Mesendoderm (in vitro differentiated cells): ENCODE results near the gene TAC1. TPM values are rescaled to one million over a fixed set of nuclear protein-coding genes. Genes with fewer than 3 reads are reported as not detected.

ENCODE experiments used
- DNase-seq: peaks from one replicate; pipeline ENCODE4 v3.0.0; 2013
- H2AK5ac ChIP-seq: 2 replicates; pipeline ENCODE4 v1.6.1; 2013; ENCODE audit warnings: low read length, inconsistent platforms
- H2BK120ac ChIP-seq: 2 replicates; pipeline ENCODE4 v1.6.1; 2013; ENCODE audit warnings: low read depth, mild to moderate bottlenecking, low read length, moderate library complexity, mixed read lengths
- H2BK15ac ChIP-seq: replicated peaks from 2 replicates; pipeline ENCODE4 v1.6.1; 2013; ENCODE audit warnings: low read depth, mild to moderate bottlenecking, moderate library complexity
- H2BK5ac ChIP-seq: 2 replicates; pipeline ENCODE4 v1.6.1; 2013; ENCODE audit warnings: low read length, inconsistent platforms
- H3K18ac ChIP-seq: 2 replicates; pipeline ENCODE4 v1.6.1; 2013; ENCODE audit warnings: mild to moderate bottlenecking, low read length, mixed read lengths
- H3K23ac ChIP-seq: one replicate; pipeline ENCODE4 v1.6.1; 2013; ENCODE audit warnings: low read length
- H3K27ac ChIP-seq: 2 replicates; pipeline ENCODE4 v1.5.1; 2013; ENCODE audit warnings: low read depth, mild to moderate bottlenecking, inconsistent platforms, low read length, moderate library complexity
- H3K27me3 ChIP-seq: 2 replicates; pipeline ENCODE4 v1.6.1; 2013; ENCODE audit warnings: low read length, control low read depth, mild to moderate bottlenecking, inconsistent platforms; ENCODE audit not compliant: insufficient read depth, poor library complexity
- H3K36me3 ChIP-seq: 2 replicates; pipeline ENCODE4 v1.6.1; 2013; ENCODE audit warnings: low read length, inconsistent platforms; ENCODE audit not compliant: control insufficient read depth, insufficient read depth
- H3K4ac ChIP-seq: one replicate; pipeline ENCODE4 v1.6.1; 2013; ENCODE audit warnings: low read depth, mild to moderate bottlenecking, low read length, moderate library complexity
- H3K4me1 ChIP-seq: 2 replicates; pipeline ENCODE4 v1.6.1; 2013; ENCODE audit warnings: low read depth, low read length, inconsistent platforms; ENCODE audit not compliant: control insufficient read depth
- H3K4me2 ChIP-seq: 2 replicates; pipeline ENCODE4 v1.6.1; 2013; ENCODE audit warnings: low read length
- H3K4me3 ChIP-seq: 2 replicates; pipeline ENCODE4 v1.5.1; 2013; ENCODE audit warnings: mild to moderate bottlenecking, low read length
- H3K56ac ChIP-seq: one replicate; pipeline ENCODE4 v1.6.1; 2013; ENCODE audit warnings: low read length
- H3K79me1 ChIP-seq: 2 replicates; pipeline ENCODE4 v1.6.1; 2013; ENCODE audit warnings: low read length, inconsistent platforms
- H3K79me2 ChIP-seq: 2 replicates; pipeline ENCODE4 v1.6.1; 2013; ENCODE audit warnings: mild to moderate bottlenecking, low read length; ENCODE audit not compliant: control insufficient read depth, insufficient read depth
- H3K9ac ChIP-seq: 2 replicates; pipeline ENCODE4 v1.6.1; 2013; ENCODE audit warnings: low read length, inconsistent platforms
- H4K5ac ChIP-seq: one replicate; pipeline ENCODE4 v1.6.1; 2013; ENCODE audit warnings: low read length
- H4K8ac ChIP-seq: one replicate; pipeline ENCODE4 v1.6.1; 2013; ENCODE audit warnings: low read depth, mild to moderate bottlenecking, control low read depth, low read length, moderate library complexity
- WGBS: extraction: QIAGEN DNeasy Blood & Tissue Kit; methylation state at CpG from one replicate; pipeline ENCODE4 v1.1.7; 2013; ENCODE audit warnings: low lambda C conversion rate, missing lambda C conversion rate; ENCODE audit not compliant: insufficient coverage; ENCODE audit errors: extremely low coverage; 5-methylcytosine and 5-hydroxymethylcytosine counted together
- polyA plus RNA-seq, 2 experiments: library from polyadenylated mRNA; stranded (reverse); fragments of 200-250 nt; gene quantifications; one replicate each; pipeline ENCODE4 v1.2.3, GENCODE V29; 2013

The TAC1 gene, protein sequence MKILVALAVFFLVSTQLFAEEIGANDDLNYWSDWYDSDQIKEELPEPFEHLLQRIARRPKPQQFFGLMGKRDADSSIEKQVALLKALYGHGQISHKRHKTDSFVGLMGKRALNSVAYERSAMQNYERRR
- 8.4 TPM for polyA plus RNA-seq (2013, experiment 1 of 2)
- 9.7 TPM for polyA plus RNA-seq (2013, experiment 2 of 2)

DNA sequence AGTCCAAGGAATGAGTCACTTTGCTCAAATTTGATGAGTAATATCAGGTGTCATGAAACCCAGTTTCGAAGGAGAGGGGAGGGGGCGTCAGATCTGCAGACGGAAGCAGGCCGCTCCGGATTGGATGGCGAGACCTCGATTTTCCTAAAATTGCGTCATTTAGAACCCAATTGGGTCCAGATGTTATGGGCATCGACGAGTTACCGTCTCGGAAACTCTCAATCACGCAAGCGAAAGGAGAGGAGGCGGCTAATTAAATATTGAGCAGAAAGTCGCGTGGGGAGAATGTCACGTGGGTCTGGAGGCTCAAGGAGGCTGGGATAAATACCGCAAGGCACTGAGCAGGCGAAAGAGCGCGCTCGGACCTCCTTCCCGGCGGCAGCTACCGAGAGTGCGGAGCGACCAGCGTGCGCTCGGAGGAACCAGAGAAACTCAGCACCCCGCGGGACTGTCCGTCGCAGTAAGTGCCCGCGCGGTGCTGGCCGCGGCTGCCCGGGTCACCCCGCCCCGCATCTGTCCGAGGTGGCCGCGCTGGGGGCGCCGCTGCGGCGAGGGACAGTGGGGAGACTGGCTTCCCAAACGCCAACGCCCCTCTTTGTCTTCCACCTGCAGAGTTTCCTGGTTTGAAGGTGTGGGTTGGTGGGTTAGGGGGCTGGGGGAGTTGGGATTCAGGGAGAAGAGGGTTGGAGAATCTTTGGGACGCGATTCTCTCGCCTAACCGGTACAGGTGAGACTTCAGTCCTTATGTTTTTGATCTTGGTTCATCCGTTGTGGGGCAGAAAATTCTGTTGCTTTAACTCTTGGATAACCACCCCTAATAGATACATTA, at the start of gene TAC1:
Gene TAC1 (plus strand): TSS at position 351 of the 829 bp plus-strand sequence. CDS start 527 bp downstream, outside the sequence.
- Histone ChIP-seq H2BK120ac (no peak within 1 kb of the TSS), H3K27me3 (peaks cover 20% of the 10 kb centered on the region), H4K5ac (no peak within 1 kb of the TSS), H3K27ac (no peak within 1 kb of the TSS), H3K4me2 (peak within 1 kb of the TSS; percentile 79), H3K79me2 (no peaks in the 10 kb centered on the region), H3K4me3 (peak within 1 kb of the TSS; percentile 33), H3K4ac (no peak within 1 kb of the TSS), H3K9ac (peak within 1 kb of the TSS; percentile 41), H3K23ac (no peak within 1 kb of the TSS), H3K4me1 (peaks cover 4% of the 10 kb centered on the region), H3K36me3 (no peaks in the 10 kb centered on the region), H3K18ac (no peak within 1 kb of the TSS), H3K56ac (peak within 1 kb of the TSS; percentile 58), H3K79me1 (no peaks in the 10 kb centered on the region), H2AK5ac (no peak within 1 kb of the TSS), H4K8ac (no peak within 1 kb of the TSS), H2BK5ac (no peak within 1 kb of the TSS), H2BK15ac (no peak within 1 kb of the TSS)
- no CpG with 5 or more reads among the region's 57 CpGs for WGBS
- DNase-seq: peak; percentile 74

DNA sequence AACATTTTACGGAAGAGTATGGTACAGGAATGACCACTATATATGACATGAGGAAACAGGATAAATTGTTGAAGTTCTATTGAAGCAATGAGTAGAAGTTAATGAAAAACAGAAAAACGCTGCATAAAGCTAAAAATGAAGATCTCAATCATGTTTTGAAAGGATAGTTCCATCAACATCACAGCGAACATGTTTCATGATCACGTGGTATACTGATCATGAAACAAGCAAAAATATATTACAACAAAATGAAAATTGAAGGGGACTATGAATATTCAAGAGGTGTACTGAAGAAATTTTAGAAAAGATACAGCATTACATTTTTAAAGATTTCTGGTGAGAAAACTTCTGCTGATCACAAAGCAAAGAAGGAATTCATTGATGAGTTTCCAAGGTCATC, 45.9 kb upstream of the TAC1 start:
- Histone ChIP-seq H3K36me3 (no peaks in the 10 kb centered on the region), H3K4me1 (no peaks in the 10 kb centered on the region), H3K27ac (no peak overlapping the region), H2BK5ac (no peak overlapping the region), H3K4me3 (no peak overlapping the region), H3K79me2 (no peaks in the 10 kb centered on the region), H2AK5ac (no peak overlapping the region), H2BK15ac (no peak overlapping the region), H3K4me2 (no peak overlapping the region), H3K79me1 (no peaks in the 10 kb centered on the region), H4K5ac (no peak overlapping the region), H2BK120ac (no peak overlapping the region), H4K8ac (no peak overlapping the region), H3K9ac (no peak overlapping the region), H3K18ac (no peak overlapping the region), H3K56ac (no peak overlapping the region), H3K27me3 (no peaks in the 10 kb centered on the region), H3K23ac (no peak overlapping the region), H3K4ac (no peak overlapping the region)
- no peak for DNase-seq
- no CpG with 5 or more reads among the region's 4 CpGs for WGBS

DNA sequence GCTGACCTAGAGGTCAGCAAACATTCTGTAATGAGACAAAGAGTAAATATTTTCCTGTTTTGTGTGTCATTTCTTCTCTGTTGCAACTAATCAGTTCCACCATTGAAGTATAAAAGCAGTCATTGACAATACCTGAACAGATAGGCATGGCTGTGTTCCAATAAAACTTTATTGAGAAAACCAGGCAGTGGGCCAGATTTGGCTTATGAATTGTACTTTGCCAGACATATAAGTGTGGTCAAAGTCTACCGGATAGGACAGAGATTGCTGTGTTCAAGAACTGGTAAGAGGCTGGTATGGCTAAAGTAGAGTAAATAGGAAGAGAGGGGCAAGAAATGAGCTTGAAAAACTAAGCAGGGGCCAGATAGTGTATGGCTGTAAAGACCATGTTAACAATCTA, 38.3 kb upstream of the TAC1 start:
- H3K79me1 ChIP-seq: no peaks in the 10 kb centered on the region
- H2AK5ac ChIP-seq: no peak overlapping the region
- H3K18ac ChIP-seq: no peak overlapping the region
- H3K27me3 ChIP-seq: no peaks in the 10 kb centered on the region
- no peak overlapping the region for H3K4ac ChIP-seq
- H3K56ac ChIP-seq: no peak overlapping the region
- no peak overlapping the region for H2BK5ac ChIP-seq
- no peak overlapping the region for H4K8ac ChIP-seq
- no peaks in the 10 kb centered on the region for H3K4me1 ChIP-seq
- no peak overlapping the region for H3K9ac ChIP-seq
- H3K79me2 ChIP-seq: no peaks in the 10 kb centered on the region
- no peaks in the 10 kb centered on the region for H3K36me3 ChIP-seq
- H4K5ac ChIP-seq: no peak overlapping the region
- no peak overlapping the region for H3K4me3 ChIP-seq
- H3K4me2 ChIP-seq: no peak overlapping the region
- DNase-seq: no peak
- H3K27ac ChIP-seq: no peak overlapping the region
- H2BK120ac ChIP-seq: no peak overlapping the region
- no peak overlapping the region for H2BK15ac ChIP-seq
- no peak overlapping the region for H3K23ac ChIP-seq
- WGBS: no CpG with 5 or more reads among the region's 1 CpG

DNA sequence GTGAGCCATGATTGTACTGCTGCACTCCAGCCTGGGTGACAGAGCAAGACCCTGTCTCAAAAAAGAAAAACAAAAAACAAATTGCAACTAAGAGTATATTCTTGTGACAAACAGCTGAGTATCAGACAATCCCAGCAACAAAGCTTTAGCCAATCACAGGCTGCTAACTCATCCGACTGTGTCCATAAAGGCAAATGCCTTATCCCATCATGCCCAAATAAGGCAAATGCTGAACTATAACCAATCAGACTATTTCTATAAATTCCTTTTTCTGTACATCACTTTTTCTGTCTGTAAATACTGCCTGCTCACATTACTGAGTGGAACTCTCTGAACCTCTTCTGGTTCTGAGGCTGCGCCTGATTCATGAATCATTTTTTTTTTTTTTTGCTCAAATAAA, 37.5 kb upstream of the TAC1 start:
- Histone ChIP-seq H3K79me2 (no peaks in the 10 kb centered on the region), H3K9ac (no peak overlapping the region), H2BK5ac (no peak overlapping the region), H3K56ac (no peak overlapping the region), H4K8ac (no peak overlapping the region), H3K4me3 (no peak overlapping the region), H2AK5ac (no peak overlapping the region), H2BK15ac (no peak overlapping the region), H3K18ac (no peak overlapping the region), H3K4ac (no peak overlapping the region), H3K36me3 (no peaks in the 10 kb centered on the region), H3K27me3 (no peaks in the 10 kb centered on the region), H3K4me1 (no peaks in the 10 kb centered on the region), H3K79me1 (no peaks in the 10 kb centered on the region), H3K4me2 (no peak overlapping the region), H2BK120ac (no peak overlapping the region), H3K23ac (no peak overlapping the region), H4K5ac (no peak overlapping the region), H3K27ac (no peak overlapping the region)
- no peak for DNase-seq
- WGBS: no CpG with 5 or more reads among the region's 2 CpGs

DNA sequence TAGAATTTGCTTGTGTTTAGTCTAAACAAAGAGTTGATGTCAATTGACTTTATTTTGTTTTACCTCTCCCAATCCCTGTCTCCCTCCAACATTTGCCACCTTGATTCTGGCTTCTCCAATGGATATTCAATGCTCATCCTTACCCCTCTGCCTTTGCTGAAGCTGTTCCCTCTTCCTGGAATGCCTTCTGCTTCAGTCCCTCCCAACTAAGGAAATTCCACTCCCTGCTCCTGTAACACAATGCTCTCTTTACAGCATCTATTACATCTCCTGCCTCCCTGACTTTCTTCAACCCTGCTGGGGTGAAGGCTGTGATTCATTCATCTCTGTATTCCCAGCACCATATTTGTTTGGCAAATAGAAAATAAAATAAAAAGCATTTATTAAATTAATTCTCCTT, 34.5 kb upstream of the TAC1 start:
- H3K79me1 ChIP-seq: no peaks in the 10 kb centered on the region
- no peaks in the 10 kb centered on the region for H3K36me3 ChIP-seq
- no peak overlapping the region for H3K4me2 ChIP-seq
- no peak overlapping the region for H3K4me3 ChIP-seq
- no peak overlapping the region for H4K8ac ChIP-seq
- no peaks in the 10 kb centered on the region for H3K4me1 ChIP-seq
- H3K4ac ChIP-seq: no peak overlapping the region
- DNase-seq: peak; percentile 32
- no peak overlapping the region for H3K23ac ChIP-seq
- no peak overlapping the region for H3K9ac ChIP-seq
- no peak overlapping the region for H2BK120ac ChIP-seq
- H4K5ac ChIP-seq: no peak overlapping the region
- no peak overlapping the region for H3K27ac ChIP-seq
- no peak overlapping the region for H2BK15ac ChIP-seq
- no peak overlapping the region for H2AK5ac ChIP-seq
- no peak overlapping the region for H2BK5ac ChIP-seq
- no peaks in the 10 kb centered on the region for H3K27me3 ChIP-seq
- no peaks in the 10 kb centered on the region for H3K79me2 ChIP-seq
- H3K18ac ChIP-seq: no peak overlapping the region
- no peak overlapping the region for H3K56ac ChIP-seq
